CD4-positive, alpha-beta T cell treated with Interleukin-2 at 100 ng/mL for 4 hours (primary cell): ENCODE measurements around the gene CYP2S1.

Experiments used
- DNase-seq: peaks from one replicate; pipeline ENCODE4 v3.0.0-alpha.2; 2020; ENCODE audit warnings: low spot score

The CYP2S1 gene

DNA sequence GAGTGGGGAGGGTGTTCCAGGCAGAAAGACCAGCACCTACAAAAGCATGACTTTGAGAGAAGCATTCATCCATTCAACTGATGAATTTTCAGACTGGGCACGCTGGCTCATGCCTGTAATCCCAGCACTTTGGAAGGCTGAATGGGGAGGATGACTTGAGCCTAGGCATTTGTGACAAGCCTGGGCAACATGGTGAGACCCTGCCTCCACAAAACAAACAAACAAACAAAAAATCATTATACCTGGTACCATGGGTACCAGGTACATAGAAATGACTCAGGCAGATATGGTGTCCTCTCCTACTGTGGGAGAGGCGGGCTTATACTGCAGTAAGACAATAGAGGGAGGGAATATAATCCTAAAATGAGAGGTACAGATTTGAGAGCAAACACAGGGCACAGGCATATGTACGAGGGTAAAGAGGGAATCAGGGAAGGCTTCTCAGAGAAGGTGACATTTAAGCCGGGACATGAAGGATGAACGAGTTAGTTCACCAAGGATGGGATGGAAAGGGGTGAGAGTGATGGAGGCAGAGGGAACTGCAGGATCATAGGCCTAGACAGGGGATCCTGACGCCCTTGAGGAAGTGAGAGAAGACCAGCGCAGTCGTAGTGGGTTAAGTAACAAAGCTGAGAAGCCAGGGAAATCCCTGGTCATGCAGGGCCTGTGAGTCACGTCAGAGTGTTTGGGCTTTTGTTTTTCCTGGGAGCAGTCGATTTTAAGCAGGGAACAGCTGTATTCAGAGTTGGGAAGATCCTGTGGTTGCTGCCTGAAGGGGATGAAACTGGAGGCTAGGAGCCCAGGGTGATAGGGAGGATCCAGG, 2.9 kb downstream of the CYP2S1 start:
- DNase-seq, result no peak

DNA sequence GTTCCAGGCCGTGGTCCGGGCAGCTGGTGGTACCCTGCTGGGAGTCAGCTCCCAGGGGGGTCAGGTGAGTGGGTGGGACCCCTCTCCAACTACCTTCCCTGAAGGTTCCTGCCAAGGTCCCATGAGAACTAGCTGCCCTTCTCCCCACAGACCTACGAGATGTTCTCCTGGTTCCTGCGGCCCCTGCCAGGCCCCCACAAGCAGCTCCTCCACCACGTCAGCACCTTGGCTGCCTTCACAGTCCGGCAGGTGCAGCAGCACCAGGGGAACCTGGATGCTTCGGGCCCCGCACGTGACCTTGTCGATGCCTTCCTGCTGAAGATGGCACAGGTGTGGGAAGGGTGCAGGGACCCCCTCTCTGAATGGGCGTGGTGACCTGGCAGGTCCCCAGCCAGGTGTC, 5.5 kb downstream of the CYP2S1 start:
- no peak for DNase-seq

DNA sequence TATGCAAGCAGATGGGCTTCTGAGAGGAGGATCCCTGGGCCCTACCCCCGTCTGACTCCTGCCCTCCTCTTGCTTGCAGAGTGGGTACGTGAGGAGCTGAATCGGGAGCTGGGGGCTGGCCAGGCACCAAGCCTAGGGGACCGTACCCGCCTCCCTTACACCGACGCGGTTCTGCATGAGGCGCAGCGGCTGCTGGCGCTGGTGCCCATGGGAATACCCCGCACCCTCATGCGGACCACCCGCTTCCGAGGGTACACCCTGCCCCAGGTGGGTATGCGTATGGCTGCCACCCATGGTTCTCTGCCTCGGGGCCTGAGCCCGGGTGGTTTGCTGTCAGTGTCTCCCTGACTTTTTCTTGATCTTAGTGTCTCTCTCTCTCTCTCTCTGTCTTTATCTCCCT, 10.4 kb downstream of the CYP2S1 start:
- no peak for DNase-seq

DNA sequence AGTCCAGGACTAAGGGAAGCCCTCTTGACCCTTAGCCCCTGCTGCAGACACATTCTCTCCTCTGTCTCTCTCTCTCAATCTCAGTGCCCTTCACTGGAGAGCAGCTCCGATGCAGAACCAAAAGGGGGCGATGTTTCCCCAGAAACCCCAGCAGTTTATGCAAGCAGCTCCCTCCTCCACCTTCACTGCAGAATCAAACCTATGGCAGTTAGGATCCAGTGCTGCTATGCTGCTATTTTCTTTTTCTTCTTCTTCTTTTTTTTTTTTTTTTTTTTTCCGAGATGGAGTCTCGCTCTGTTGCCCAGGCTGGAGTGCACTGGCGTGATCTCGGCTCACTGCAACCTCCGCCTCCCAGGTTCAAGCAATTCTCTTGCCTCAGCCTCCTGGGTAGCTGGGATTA, 11.3 kb downstream of the CYP2S1 start:
- DNase-seq, result peak; percentile 92

DNA sequence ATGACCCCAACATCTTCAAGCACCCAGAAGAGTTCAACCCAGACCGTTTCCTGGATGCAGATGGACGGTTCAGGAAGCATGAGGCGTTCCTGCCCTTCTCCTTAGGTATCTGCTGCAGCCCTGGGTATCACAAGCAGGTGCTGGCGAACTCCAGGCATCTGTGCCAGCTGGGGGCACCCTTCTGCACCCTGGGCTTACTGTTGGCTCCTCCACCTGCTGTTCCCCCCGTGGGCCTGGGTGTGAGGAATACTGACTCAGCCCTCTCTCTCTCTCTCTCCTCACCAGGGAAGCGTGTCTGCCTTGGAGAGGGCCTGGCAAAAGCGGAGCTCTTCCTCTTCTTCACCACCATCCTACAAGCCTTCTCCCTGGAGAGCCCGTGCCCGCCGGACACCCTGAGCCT, 13.0 kb downstream of the CYP2S1 start:
- peak; percentile 17 for DNase-seq

DNA sequence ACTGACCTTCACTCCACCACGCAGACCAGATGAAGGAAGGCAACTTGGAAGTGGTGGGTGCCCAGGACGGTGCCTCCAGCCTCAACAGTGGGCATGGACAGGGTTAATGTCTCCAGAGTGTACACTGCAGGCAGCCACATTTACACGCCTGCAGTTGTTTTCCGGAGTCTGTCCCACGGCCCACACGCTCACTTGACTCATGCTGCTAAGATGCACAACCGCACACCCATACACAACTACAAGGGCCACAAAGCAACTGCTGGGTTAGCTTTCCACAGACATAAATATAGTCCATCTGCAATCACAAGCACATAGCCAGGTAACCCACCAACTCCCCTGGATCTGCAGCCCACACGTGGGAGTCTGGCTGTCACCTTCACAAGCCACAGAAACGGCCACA, 13.4 kb downstream of the CYP2S1 start:
- no peak for DNase-seq

DNA sequence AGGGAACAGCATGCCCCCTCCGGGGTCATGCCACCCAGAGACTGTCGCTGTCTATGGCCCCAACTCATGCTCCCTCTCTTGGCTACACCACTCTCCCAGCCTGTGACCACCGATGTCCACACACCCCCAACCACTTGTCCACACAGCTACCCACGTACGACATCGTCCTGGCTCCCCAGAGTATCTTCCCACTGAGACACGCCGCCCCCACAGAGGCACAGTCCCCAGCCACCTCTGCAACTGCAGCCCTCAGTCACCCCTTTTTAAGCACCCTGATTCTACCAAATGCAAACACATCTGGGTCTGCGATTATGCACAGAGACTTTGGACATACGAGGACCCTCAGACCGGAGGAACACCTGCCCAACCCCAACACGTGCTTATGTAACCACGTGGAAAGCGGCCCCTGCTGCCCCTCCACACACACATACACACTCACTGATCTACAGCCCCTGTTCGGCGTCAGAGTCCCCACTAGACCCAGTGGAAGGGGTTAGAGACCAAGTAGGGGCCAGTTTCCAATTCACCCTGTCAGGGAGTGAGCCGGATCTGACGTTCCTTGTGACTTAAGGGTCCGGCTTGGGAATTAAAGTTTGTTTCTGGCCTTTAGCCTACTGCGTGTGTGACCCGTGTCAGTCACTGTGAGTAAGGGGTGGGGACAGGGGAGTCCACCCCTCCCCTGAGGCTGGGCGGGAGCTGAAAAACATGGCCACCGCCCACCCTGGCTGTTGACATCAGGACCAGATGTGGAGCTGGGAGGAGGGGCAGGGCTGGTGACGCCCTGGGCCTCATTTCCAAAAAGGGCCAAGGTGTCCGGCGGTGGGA, 14.1 kb downstream of the CYP2S1 start:
- DNase-seq, result no peak

DNA sequence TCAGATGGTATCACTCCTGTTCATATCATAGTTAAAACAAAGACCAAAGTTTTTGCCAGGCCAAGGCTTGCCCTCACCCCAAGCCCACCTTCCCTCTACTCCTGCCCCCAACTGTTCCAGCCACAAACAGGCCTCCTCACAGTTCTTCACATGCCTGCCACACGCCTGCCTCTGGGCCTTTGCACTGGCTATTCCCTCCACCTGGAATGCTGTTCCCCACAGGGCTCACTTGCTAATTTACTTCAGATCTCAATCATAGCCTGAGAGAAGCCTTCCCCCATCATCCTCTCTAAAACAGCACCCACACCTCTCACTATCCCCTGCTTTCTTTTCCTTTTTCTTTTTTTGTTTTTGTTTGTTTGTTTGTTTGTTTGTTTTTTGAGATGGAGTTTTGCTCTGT, 21.1 kb downstream of the CYP2S1 start:
- no peak for DNase-seq

DNA sequence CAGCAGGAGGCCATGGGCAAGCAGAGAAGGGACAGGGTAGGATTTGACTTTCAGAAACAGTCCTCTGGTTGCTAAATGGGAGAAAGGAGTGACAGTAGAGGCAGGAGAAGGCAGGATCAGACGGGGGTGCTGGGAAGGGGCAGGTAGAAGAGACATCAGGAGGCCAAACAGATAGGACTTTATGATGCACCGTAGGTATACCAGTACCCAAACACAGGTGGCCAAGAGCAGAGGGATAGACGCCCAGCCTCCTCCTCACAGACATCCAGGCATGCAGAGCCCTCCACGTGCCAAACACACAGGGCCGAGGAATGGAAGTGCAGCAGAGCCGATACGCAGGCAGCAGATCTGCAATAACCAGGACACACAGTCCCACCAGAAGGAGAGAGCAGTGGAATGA, 24.7 kb downstream of the CYP2S1 start:
- no peak for DNase-seq

DNA sequence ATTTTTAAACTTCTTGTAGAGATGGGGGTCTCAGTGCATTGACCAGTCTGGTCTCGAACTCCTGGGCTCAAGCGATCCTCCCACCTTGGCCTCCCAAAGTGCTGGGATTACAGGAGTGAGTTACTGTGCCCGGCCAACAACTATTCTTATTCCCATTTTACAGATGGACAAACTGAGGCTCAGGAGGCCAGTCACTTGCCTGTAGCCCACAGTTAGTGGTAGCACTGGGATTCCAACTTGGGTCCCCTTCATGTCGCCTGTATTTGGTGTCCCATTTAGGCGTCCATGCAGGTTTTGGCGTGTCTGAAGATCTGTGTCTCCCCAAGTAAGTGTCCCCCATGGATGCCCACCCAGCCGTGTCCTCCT, 25.2 kb downstream of the CYP2S1 start:
- DNase-seq, result no peak

DNA sequence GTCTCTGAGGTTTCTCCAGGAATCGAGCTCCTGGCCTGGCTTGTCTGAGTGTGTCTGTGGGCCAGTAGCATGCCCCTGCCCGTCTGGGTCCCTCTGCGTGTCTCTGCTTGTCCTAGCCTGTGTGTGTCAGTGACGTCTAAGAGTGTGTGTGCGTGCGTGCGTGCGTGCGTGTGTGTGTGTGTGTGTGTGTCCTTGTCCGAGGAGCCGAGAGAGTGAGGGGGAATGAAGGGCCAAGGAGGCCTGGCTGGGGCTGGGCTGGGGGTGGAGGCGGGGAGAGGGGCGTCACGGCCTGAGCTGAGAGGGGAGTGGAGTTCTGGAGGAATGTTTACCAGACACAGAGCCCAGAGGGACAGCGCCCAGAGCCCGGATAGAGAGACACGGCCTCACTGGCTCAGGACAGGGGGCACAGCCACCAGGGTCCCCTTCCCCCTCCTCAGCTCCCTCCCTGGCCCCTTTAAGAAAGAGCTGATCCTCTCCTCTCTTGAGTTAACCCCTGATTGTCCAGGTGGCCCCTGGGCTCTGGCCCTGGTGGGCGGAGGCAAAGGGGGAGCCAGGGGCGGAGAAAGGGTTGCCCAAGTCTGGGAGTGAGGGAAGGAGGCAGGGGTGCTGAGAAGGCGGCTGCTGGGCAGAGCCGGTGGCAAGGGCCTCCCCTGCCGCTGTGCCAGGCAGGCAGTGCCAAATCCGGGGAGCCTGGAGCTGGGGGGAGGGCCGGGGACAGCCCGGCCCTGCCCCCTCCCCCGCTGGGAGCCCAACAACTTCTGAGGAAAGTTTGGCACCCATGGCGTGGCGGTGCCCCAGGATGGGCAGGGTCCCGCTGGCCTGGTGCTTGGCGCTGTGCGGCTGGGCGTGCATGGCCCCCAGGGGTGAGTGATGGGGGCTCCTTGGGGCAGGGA, 25.8 kb downstream of the CYP2S1 start, which contains the start of gene AXL:
Gene AXL (plus strand): TSS at position 609 of the 893 bp plus-strand sequence. CDS start 170 bp downstream, at position 779.
- no peak for DNase-seq

DNA sequence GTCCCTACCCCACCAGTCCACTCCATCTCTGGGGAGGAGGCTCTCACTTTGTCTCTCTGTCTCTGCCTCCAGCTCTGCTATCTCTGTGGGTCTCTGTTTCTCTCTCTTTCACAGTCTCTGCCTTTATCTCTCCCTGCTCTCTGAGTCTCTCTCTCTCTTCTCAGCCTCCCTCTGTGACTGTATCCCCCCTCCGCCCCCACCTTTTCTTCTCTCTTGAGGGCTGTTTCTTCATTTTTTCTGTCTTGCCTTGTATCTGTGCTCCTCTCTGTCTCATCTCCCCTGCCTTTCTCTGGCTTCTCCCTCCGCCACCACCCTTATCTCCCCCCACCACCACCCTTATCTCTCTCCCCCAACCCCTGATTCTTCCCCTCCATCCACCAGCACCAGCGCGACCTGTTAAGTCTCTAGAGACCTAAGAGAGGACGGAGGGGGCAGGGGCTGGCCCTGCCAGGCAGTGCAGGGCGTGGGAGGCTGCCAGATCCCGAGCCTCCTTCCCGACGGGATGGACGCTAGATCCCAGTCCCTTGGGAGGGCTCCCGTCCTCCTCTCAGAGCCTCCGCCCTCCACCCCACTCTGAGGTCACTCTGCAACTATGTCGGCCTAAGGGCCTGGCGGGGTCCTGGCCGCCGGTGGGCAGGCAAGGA, 27.0 kb downstream of the CYP2S1 start:
- DNase-seq, result no peak

DNA sequence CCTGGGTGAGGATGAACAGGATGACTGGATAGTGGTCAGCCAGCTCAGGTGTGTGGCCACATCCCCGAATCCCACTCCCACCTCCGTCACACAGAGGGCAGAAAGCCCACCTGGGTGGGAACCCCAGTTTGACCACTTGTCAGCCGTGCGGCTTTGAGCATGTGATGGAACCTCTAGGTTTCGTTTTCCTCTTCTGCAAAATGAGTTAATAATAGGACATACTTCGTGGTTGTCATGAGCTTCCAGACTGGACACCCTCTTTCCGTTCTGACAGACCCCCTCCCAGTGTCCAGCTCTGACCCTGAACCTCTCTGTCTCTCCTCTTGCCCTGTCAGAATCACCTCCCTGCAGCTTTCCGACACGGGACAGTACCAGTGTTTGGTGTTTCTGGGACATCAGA, 27.8 kb downstream of the CYP2S1 start:
- no peak for DNase-seq

DNA sequence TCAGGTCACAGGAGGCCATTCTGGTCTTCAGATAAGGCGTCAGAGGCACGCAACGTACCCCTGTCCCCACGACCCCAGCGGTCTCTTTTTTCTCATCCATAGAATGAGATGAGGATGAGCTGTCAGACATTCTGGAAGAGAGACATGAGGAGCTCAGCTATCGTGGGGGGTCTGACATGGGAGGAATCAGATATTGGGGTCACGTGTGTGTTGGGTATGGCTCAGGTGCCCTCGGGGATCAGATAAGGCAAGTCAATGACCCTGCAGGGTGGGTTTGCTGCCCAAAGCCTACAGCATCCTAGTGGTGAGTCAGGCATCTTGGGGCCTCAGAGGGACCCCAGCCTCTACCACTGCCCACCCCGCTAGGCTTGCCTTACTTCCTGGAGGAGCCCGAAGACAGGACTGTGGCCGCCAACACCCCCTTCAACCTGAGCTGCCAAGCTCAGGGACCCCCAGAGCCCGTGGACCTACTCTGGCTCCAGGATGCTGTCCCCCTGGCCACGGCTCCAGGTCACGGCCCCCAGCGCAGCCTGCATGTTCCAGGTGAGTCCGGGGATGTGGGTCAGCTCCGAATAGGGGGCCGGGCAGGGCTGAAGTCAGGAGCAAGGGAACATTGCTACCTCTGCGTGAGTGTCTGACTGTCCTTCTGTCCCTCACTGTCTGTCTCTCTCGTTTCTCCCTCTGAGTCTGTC, 28.6 kb downstream of the CYP2S1 start:
- no peak for DNase-seq

DNA sequence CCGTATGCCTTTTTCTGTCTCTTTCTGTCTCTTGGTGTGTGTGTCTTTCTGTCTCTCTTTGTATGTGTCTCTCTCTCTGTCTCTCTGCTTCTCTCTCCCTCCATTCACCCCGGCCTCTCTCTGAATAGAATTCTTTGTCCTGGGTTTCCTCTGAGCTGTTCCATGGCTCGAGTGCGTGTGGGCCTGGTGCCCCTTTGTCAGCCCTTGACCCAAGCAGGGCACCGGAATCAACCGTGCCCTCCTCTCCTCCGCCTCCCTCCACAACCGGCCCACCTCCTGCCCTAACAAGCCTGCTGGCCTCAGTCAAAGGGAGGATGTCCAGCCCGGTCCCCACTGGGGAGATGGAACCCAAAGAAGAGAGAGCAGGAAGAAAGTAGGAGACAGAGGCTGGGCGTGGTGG, 29.2 kb downstream of the CYP2S1 start:
- no peak for DNase-seq

DNA sequence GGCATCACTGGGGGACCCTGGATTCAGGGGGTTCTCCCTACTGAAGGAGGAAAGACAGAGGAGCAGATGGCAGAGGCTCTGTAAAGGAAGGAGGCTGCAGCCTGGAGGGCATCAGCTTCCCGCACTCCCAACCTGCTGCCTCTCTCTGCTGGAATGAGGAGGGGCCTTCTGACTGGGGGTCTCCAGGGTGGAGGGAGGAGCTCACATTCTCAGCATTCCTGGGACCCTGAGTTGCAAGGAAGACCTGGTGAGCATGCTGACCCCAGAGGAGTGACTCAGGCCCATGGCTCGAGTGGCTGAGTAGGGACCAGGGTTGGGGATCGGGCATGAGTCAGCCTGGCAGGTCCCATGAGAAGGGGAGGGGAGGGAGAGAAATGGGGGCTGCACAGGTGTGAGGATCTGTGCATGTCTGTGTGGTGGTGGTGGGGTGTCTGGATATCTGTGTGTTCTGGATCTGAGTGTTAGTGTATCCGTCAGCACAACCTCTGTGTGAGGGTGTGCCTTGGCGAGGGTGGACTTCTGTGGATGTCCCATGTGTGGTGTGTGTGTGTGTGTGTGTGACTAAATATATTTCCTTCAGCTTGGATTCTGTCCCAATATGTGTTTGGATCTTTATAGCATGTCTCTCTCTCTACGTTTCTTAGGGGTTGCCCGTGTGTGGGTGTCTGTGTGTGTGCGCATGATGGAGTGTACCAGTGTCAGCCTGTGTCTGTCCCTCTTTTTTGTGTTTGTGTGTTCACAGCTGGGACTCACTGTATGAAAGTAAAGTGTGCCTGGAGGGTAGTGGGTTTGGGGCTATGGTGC, 30.6 kb downstream of the CYP2S1 start:
- DNase-seq, result no peak

DNA sequence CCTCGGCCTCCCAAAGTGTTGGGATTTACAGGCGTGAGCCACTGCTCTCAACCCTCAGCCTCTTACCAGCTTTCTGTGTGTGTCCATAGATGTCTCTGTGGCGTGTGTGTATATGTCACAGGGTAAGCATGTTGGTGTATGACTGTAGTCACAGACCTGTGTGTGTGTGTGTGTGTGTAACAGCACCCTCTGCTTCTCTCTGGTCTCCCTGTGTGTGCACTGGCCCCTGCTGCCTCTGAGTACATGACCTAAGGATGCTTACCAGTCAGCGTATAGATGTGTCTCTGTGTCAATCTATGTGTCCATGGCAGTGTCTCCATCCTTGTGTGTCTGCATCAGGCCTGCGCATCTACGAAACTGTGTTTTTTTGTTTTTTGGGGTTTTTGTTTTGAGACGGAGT, 31.6 kb downstream of the CYP2S1 start:
- no peak for DNase-seq

DNA sequence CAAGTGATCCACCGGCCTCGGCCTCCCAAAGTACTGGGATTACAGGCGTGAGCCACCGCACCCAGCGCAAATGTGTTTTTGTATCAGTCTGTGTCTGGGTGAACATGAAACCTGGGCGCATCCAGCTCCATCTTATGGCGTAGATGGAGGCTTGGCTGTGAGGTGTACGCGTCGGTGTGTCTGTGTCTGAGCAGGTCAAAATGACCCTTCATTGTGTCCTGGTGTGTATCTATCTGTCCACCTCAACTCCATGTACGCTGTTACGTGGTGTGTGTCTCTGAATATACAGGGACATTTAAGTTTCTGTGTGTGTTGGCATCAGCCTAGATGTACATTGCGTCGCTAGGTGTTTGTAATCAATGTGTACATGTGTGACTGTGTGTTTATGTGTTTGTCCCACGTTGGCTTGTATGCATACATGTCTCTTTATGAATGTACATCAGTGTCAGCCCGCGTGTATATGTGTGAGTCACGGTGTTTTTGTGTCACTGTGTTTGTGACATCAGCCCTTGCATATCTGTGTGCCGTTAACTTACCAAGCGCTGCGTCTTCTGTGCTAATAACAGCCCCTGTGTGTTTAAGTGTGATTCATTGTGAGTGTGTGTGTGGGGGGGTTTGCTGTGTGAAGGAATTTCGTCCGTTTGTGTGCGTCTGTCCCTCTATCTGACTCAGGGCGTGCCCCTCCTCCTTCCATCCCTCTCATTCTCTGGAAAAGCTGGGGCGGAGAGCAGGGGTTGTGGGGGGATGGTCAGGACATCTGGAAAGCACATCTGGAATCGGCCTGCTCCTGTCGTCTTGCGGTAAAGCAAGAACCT, 32.4 kb downstream of the CYP2S1 start:
- DNase-seq, result peak; percentile 60

DNA sequence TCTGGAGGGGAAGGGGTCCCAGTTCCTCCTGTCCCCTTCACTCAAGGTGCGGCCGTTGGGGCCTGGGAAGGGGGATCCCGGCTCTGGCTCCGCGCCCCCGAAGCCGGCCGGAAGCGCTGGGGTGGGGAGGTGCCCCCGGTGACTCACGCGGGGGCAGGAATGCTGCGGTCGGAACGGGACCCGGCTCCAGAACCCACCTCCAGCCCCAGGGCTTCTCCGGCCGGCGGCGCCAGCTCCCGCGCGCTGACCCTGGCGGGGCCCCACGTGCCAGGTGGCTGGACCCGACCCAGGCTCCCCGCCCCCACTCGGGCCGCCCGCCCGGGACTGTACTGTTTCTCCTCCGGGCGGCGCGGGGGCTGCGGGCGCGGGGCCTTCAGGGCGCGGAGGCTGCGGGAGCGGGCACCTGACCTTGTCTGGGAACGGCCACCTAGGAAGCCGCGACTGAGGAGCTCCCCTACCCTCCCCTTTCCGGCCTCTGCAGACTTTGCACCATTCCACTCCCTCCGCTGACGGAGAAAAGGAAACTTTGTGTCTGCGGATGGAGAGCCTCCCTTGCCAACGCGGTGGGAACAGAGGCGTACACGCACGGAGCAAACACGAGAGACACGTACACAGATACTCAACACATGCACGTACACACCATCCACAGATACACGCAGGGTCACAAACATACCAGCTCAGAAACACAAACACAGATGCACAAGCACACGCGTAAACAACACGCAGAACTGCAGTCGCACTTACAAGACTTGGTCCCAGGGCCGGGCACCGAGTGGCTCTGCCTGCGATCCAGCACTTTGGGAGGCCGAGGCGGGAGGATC, 33.2 kb downstream of the CYP2S1 start:
- DNase-seq, result peak; percentile 10
